GM23338 (cell line): ENCODE results near the gene ELAC2. TPM values are rescaled to one million over a fixed set of nuclear protein-coding genes. Genes with fewer than 3 reads are reported as not detected.

Experiments used
- ATAC-seq: fragments of 200-7000 bp; cut with Tn5 transposase; 3 replicates; pipeline ENCODE4 v1.9.1; 2020
- DNase-seq: peaks from one replicate; pipeline ENCODE4 v3.0.0-alpha.2; 2015; ENCODE audit warnings: low spot score
- H2AFZ ChIP-seq: fragments of 200-600 bp; sonication (generic); 2 replicates; pipeline ENCODE4 v1.8.0; 2016; ENCODE audit warnings: antibody characterized with exemption, mild to moderate bottlenecking, moderate library complexity
- H3F3A ChIP-seq: fragments of 200-600 bp; sonication (generic); replicated peaks from 2 replicates; pipeline ENCODE4 v1.8.0; 2017; ENCODE audit warnings: antibody characterized with exemption, mixed run types, low read depth
- H3K27ac ChIP-seq: fragments of 200-600 bp; sonication (generic); 2 replicates; pipeline ENCODE4 v1.6.1; 2016; ENCODE audit warnings: low read depth
- H3K27me3 ChIP-seq: fragments of 200-600 bp; sonication (generic); 2 replicates; pipeline ENCODE4 v1.8.0; 2016; ENCODE audit warnings: mild to moderate bottlenecking, mixed run types, moderate library complexity; ENCODE audit not compliant: insufficient read depth
- H3K36me3 ChIP-seq: fragments of 200-600 bp; sonication (generic); 2 replicates; pipeline ENCODE4 v1.8.0; 2016; ENCODE audit warnings: mild to moderate bottlenecking; ENCODE audit not compliant: insufficient read depth
- H3K4me1 ChIP-seq: fragments of 200-600 bp; sonication (generic); 2 replicates; pipeline ENCODE4 v1.8.0; 2016; ENCODE audit warnings: mild to moderate bottlenecking, moderate library complexity; ENCODE audit not compliant: insufficient read depth
- H3K4me2 ChIP-seq: fragments of 200-600 bp; sonication (generic); 2 replicates; pipeline ENCODE4 v1.7.1; 2017; ENCODE audit warnings: mixed run types
- H3K4me3 ChIP-seq: fragments of 200-600 bp; sonication (generic); 2 replicates; pipeline ENCODE4 v1.6.1; 2016; ENCODE audit warnings: mixed run types
- H3K79me2 ChIP-seq: fragments of 200-600 bp; sonication (generic); replicated peaks from 2 replicates; pipeline ENCODE4 v1.8.0; 2017; ENCODE audit warnings: mild to moderate bottlenecking; ENCODE audit not compliant: insufficient read depth
- H3K9me2 ChIP-seq: fragments of 200-600 bp; sonication (generic); 2 replicates; pipeline ENCODE4 v1.8.0; 2017; ENCODE audit not compliant: insufficient read depth
- H4K20me1 ChIP-seq: fragments of 200-600 bp; sonication (generic); replicated peaks from 2 replicates; pipeline ENCODE4 v1.8.0; 2017; ENCODE audit warnings: mild to moderate bottlenecking; ENCODE audit not compliant: insufficient read depth
- H3K27ac Mint-ChIP-seq: 2 replicates; pipeline ENCODE4 v1.8.0; 2020; ENCODE audit warnings: inconsistent platforms, mild to moderate bottlenecking, moderate library complexity, mixed read lengths
- H3K27me3 Mint-ChIP-seq: 3 replicates; pipeline ENCODE4 v1.8.0; 2022; ENCODE audit warnings: low read depth, mild to moderate bottlenecking, moderate library complexity, mixed read lengths, inconsistent platforms; ENCODE audit not compliant: insufficient read depth, poor library complexity
- H3K36me3 Mint-ChIP-seq: 3 replicates; pipeline ENCODE4 v1.8.0; 2021; ENCODE audit warnings: low read depth, mild to moderate bottlenecking, inconsistent platforms, moderate library complexity, mixed read lengths
- H3K4me1 Mint-ChIP-seq: 3 replicates; pipeline ENCODE4 v1.8.0; 2020; ENCODE audit warnings: mild to moderate bottlenecking, inconsistent platforms, mixed read lengths
- H3K4me3 Mint-ChIP-seq: 3 replicates; pipeline ENCODE4 v1.8.0; 2021; ENCODE audit warnings: moderate library complexity, mild to moderate bottlenecking, inconsistent platforms, mixed read lengths
- H3K9me3 Mint-ChIP-seq: 3 replicates; pipeline ENCODE4 v1.8.0; 2020; ENCODE audit warnings: moderate library complexity, mild to moderate bottlenecking, inconsistent platforms, mixed read lengths
- CREB1 ChIP-seq: fragments of 250-450 bp; sonication (Bioruptor Pico); IDR thresholded peaks from 2 replicates; pipeline ENCODE4 v1.5.0; 2020; ENCODE audit warnings: low read depth, mild to moderate bottlenecking, moderate library complexity
- CTCF ChIP-seq, 2 experiments: fragments of 200-600 bp in 1 of 2; sonication (generic) in 1 of 2; conservative IDR thresholded peaks; 2 replicates each; pipeline versions ENCODE4 v1.5.1 to v1.6.1; 2016 to 2017; ENCODE audit warnings: antibody characterized with exemption in 2 of 2, low read depth in 2 of 2, mild to moderate bottlenecking in 2 of 2, moderate library complexity in 1 of 2
- ETS1 ChIP-seq: IDR thresholded peaks from 2 replicates; pipeline ENCODE4 v1.6.1; 2016; ENCODE audit warnings: antibody characterized with exemption
- EZH2 ChIP-seq: fragments of 200-600 bp; sonication (generic); IDR thresholded peaks from one replicate; pipeline ENCODE4 v1.8.0; 2017; ENCODE audit warnings: antibody characterized with exemption, mild to moderate bottlenecking, low read depth; ENCODE audit not compliant: unreplicated experiment
- EZH2phosphoT487 ChIP-seq: fragments of 200-600 bp; sonication (generic); IDR thresholded peaks from one replicate; pipeline ENCODE4 v1.8.1; 2018; ENCODE audit warnings: antibody characterized with exemption; ENCODE audit not compliant: unreplicated experiment
- NANOG ChIP-seq: IDR thresholded peaks from 2 replicates; pipeline ENCODE4 v1.6.1; 2016; ENCODE audit warnings: antibody characterized with exemption, borderline replicate concordance
- POLR2AphosphoS5 ChIP-seq: IDR thresholded peaks from 2 replicates; pipeline ENCODE4 v1.6.1; 2016; ENCODE audit warnings: antibody characterized with exemption, low read depth
- REST ChIP-seq: IDR thresholded peaks from one replicate; pipeline ENCODE4 v1.6.1; 2018; ENCODE audit warnings: antibody characterized with exemption; ENCODE audit not compliant: unreplicated experiment
- STAT1 ChIP-seq: IDR thresholded peaks from one replicate; pipeline ENCODE4 v1.6.1; 2016; ENCODE audit warnings: antibody characterized with exemption; ENCODE audit not compliant: unreplicated experiment
- ZNF331 ChIP-seq: fragments of 250-450 bp; sonication (Bioruptor Pico); IDR thresholded peaks from 2 replicates; pipeline ENCODE4 v1.5.0; 2020; ENCODE audit warnings: low read depth, mild to moderate bottlenecking, moderate library complexity
- ZNF462 ChIP-seq: fragments of 250-450 bp; sonication (Bioruptor Pico); IDR thresholded peaks from 2 replicates; pipeline ENCODE4 v1.5.0; 2020; ENCODE audit warnings: mild to moderate bottlenecking, moderate library complexity
- polyA plus RNA-seq: library from polyadenylated mRNA; unstranded; fragments of >200 nt; fragmentation: Nextera tagmentation; extraction: Ambion mirVana; gene quantifications from 2 replicates; pipeline ENCODE4 v1.2.1, GENCODE V29; 2016
- total RNA-seq: library from RNA; depleted of rRNA; stranded (reverse); fragments of >200 nt; shearing (Covaris generic); gene quantifications from 2 replicates; pipeline ENCODE4 v1.2.3, GENCODE V29; 2014

The ELAC2 gene
- total and polyA plus RNA-seq, 2 experiments from 2014 or later = 49.9 to 203 TPM

GRCh38 chr17:12961655-12962054, 56.2 kb downstream of the ELAC2 start:
- H3K27me3 Mint-ChIP-seq = no peaks in the 10 kb centered on the region
- DNase-seq (no peak), ATAC-seq (no peak)
- Histone ChIP-seq H3K79me2 (no peaks in the 10 kb centered on the region), H3K9me2 (no peaks in the 10 kb centered on the region), H3K36me3 (peaks cover 13% of the 10 kb centered on the region), H3K4me1 (no peaks in the 10 kb centered on the region), H3K27ac (no peak overlapping the region), H2AFZ (no peak overlapping the region), H3K4me2 (no peak overlapping the region), H4K20me1 (no peaks in the 10 kb centered on the region), H3K4me3 (no peak overlapping the region), H3K27me3 (no peaks in the 10 kb centered on the region), H3F3A (no peaks in the 10 kb centered on the region)
- no peak overlapping the region for H3K4me3 Mint-ChIP-seq
- no peaks in the 10 kb centered on the region for H3K4me1 Mint-ChIP-seq
- peaks cover 34% of the 10 kb centered on the region for H3K36me3 Mint-ChIP-seq
- TF ChIP-seq CTCF (conservative IDR thresholded peaks at IDR 0.05; ENCODE audit: low read depth in 2 of 2) = no peak
- no peak for TF ChIP-seq EZH2
- TF ChIP-seq ETS1 = no peak
- no peak for TF ChIP-seq STAT1
- no peak for TF ChIP-seq EZH2phosphoT487
- TF ChIP-seq POLR2AphosphoS5 = no peak
- no peak for TF ChIP-seq ZNF462 (CRISPR knock-in tag)
- TF ChIP-seq CREB1 (CRISPR knock-in tag) = no peak
- no peak for TF ChIP-seq NANOG
- no peak for TF ChIP-seq REST
- TF ChIP-seq ZNF331 (CRISPR knock-in tag) = no peak
- H3K9me3 Mint-ChIP-seq = no peaks in the 10 kb centered on the region
- H3K27ac Mint-ChIP-seq = no peak overlapping the region
